SK-N-MC (cell line): ENCODE data around the gene C9orf50.

Source experiments
- DNase-seq: peaks from one replicate; pipeline ENCODE4 v3.0.0-alpha.2; 2011; ENCODE audit warnings: low read depth, low spot score
- H3K27ac ChIP-seq: fragments of 200-600 bp; sonication (generic); 2 replicates; pipeline ENCODE4 v1.5.1; 2016; ENCODE audit warnings: mixed run types
- H3K36me3 ChIP-seq: fragments of 200-600 bp; sonication (generic); 2 replicates; pipeline ENCODE4 v1.6.1; 2017; ENCODE audit warnings: antibody characterized with exemption, low read length, mixed read lengths; ENCODE audit not compliant: insufficient read depth
- H3K4me3 ChIP-seq: fragments of 200-600 bp; sonication (generic); 2 replicates; pipeline ENCODE4 v1.5.1; 2016
- H3K9ac ChIP-seq: fragments of 200-600 bp; sonication (generic); 2 replicates; pipeline ENCODE4 v1.8.0; 2017; ENCODE audit warnings: mixed run types, mixed read lengths; ENCODE audit not compliant: insufficient read length
- H3K9me3 ChIP-seq: fragments of 200-600 bp; sonication (generic); 2 replicates; pipeline ENCODE4 v1.6.1; 2017; ENCODE audit warnings: low read depth, mild to moderate bottlenecking, antibody characterized with exemption, low read length, moderate library complexity, mixed read lengths
- EZH2 ChIP-seq: fragments of 200-600 bp; sonication (generic); IDR thresholded peaks from one replicate; pipeline ENCODE4 v1.6.1; 2017; ENCODE audit warnings: antibody characterized with exemption
- FOXP2 ChIP-seq: optimal IDR thresholded peaks from 2 replicates; pipeline ENCODE3; 2011; ENCODE audit warnings: mild to moderate bottlenecking, moderate library complexity; ENCODE audit not compliant: insufficient read depth; ENCODE audit errors: extremely low read length, control extremely low read depth
- POLR2AphosphoS5 ChIP-seq: IDR thresholded peaks from 2 replicates; pipeline ENCODE4 v1.6.1; 2012; ENCODE audit warnings: mild to moderate bottlenecking, low read depth, low read length, borderline replicate concordance

C9orf50 gene

GRCh38 chr9:129650680-129651235 lies 29.9 kb upstream of the C9orf50 start:
- H3K9me3 ChIP-seq, result no peaks in the 10 kb centered on the region
- no peak overlapping the region for H3K9ac ChIP-seq
- TF ChIP-seq FOXP2 (no peak), POLR2AphosphoS5 (no peak), EZH2 (no peak)
- H3K4me3 ChIP-seq, result no peak overlapping the region
- H3K27ac ChIP-seq, result peak overlapping the region; percentile 89
- no peaks in the 10 kb centered on the region for H3K36me3 ChIP-seq
- no peak for DNase-seq

- H3K27ac ChIP-seq, result peak overlapping the region; percentile 89
- peak overlapping the region; percentile 67 for H3K9ac ChIP-seq
- no peaks in the 10 kb centered on the region for H3K36me3 ChIP-seq
- DNase-seq, result peak; percentile 56
- H3K4me3 ChIP-seq, result peak overlapping the region; percentile 66
- TF ChIP-seq POLR2AphosphoS5 (no peak), FOXP2 (no peak), EZH2 (no peak)
- H3K9me3 ChIP-seq, result no peaks in the 10 kb centered on the region
These were observed 29.1 kb upstream of the C9orf50 start for GRCh38 chr9:129649726-129650679.

GRCh38 chr9:129648764-129649115 lies 27.8 kb upstream of the C9orf50 start:
- Histone ChIP-seq H3K27ac (no peak overlapping the region), H3K36me3 (no peaks in the 10 kb centered on the region), H3K9me3 (no peaks in the 10 kb centered on the region), H3K4me3 (no peak overlapping the region), H3K9ac (no peak overlapping the region)
- TF ChIP-seq EZH2 (no peak), POLR2AphosphoS5 (no peak), FOXP2 (no peak)
- no peak for DNase-seq

- no peak overlapping the region for H3K27ac ChIP-seq
- TF ChIP-seq FOXP2, result no peak
- no peak for TF ChIP-seq POLR2AphosphoS5
- no peak for TF ChIP-seq EZH2
These were observed 27.3 kb upstream of the C9orf50 start for GRCh38 chr9:129648092-129648763.

GRCh38 chr9:129647635-129648034 lies 26.7 kb upstream of the C9orf50 start:
- H3K27ac ChIP-seq, result no peak overlapping the region
- no peaks in the 10 kb centered on the region for H3K9me3 ChIP-seq
- H3K4me3 ChIP-seq, result no peak overlapping the region
- no peaks in the 10 kb centered on the region for H3K36me3 ChIP-seq
- TF ChIP-seq EZH2 (no peak), FOXP2 (no peak), POLR2AphosphoS5 (no peak)
- no peak overlapping the region for H3K9ac ChIP-seq
- DNase-seq, result no peak

More at GRCh38 chr9:129648092-129648763, 27.3 kb upstream of the C9orf50 start:
- H3K36me3 ChIP-seq, result no peaks in the 10 kb centered on the region
- no peak for DNase-seq
- H3K9ac ChIP-seq, result no peak overlapping the region
- H3K4me3 ChIP-seq, result no peak overlapping the region
- H3K9me3 ChIP-seq, result no peaks in the 10 kb centered on the region

GRCh38 chr9:129646654-129647053 lies 25.8 kb upstream of the C9orf50 start:
- H3K9ac ChIP-seq, result no peak overlapping the region
- TF ChIP-seq FOXP2, result no peak
- TF ChIP-seq EZH2, result no peak
- no peak for TF ChIP-seq POLR2AphosphoS5
- H3K27ac ChIP-seq, result no peak overlapping the region
- H3K9me3 ChIP-seq, result no peaks in the 10 kb centered on the region
- DNase-seq, result no peak
- no peaks in the 10 kb centered on the region for H3K36me3 ChIP-seq
- H3K4me3 ChIP-seq, result no peak overlapping the region

- Histone ChIP-seq H3K9ac (no peak overlapping the region), H3K36me3 (no peaks in the 10 kb centered on the region), H3K27ac (no peak overlapping the region), H3K4me3 (no peak overlapping the region), H3K9me3 (no peaks in the 10 kb centered on the region)
- TF ChIP-seq EZH2, result no peak
- TF ChIP-seq FOXP2, result no peak
- TF ChIP-seq POLR2AphosphoS5, result no peak
- no peak for DNase-seq
These were observed 25.4 kb upstream of the C9orf50 start for GRCh38 chr9:129646252-129646651.

- no peak for DNase-seq
- H3K9ac ChIP-seq, result peak overlapping the region; percentile 37
- H3K36me3 ChIP-seq, result no peaks in the 10 kb centered on the region
- no peak overlapping the region for H3K4me3 ChIP-seq
- peak overlapping the region; percentile 50; the same call in 1 of the 2 replicates for H3K27ac ChIP-seq
- no peaks in the 10 kb centered on the region for H3K9me3 ChIP-seq
- TF ChIP-seq FOXP2 (no peak), EZH2 (no peak), POLR2AphosphoS5 (no peak)
These were observed 24.0 kb upstream of the C9orf50 start for GRCh38 chr9:129644902-129645301.
